SU-DHL-6 (cell line): Measurements from ENCODE around the gene TBC1D10B.
"Not testable (repeated sequence)": the region's sequence is repeated elsewhere in the genome, so short reads cannot be mapped to it uniquely, and the experiment has no call there.

ENCODE experiments used
- CTCF ChIP-seq: fragments of 200-600 bp; sonication (generic); IDR thresholded peaks from one replicate; pipeline ENCODE4 v1.5.1; 2017; ENCODE audit warnings: antibody characterized with exemption, mild to moderate bottlenecking, low read length, moderate library complexity; ENCODE audit not compliant: insufficient read depth, poor library complexity, severe bottlenecking
- EZH2phosphoT487 ChIP-seq: fragments of 200-600 bp; sonication (generic), shearing (Covaris generic); conservative IDR thresholded peaks from 2 replicates; pipeline ENCODE4 v1.6.1; 2018; ENCODE audit warnings: mild to moderate bottlenecking, antibody characterized with exemption, low read length, moderate library complexity, mixed read lengths

- TF ChIP-seq CTCF, EZH2phosphoT487: not testable (repeated sequence)
Observed at GRCh38 chr16:30337964-30338357, 32.3 kb downstream of the TBC1D10B start.
